ENCODE results near the gene KRIT1.

DNA sequence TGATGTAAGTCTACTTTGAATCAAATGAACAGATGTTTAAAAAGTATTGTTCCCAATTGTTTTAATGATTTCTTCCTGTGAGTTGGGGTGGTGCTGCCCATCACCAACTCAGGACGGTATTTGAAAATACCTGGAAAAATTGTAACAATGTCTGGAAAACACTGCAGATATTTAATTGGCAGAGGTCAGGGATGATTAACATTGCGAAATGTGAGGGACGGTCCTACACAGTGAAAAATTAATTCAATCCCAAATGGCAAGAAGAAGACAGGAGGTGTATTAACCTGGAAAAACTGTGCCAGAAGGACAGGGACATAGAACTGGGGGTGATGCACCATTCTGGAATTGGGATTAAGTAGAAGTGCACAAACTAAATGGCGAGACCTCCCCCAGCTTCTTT, 29.6 kb upstream of the KRIT1 start:
- TF ChIP-seq FIP1L1 (IDR thresholded peaks at IDR 0.05; ENCODE audit: borderline replicate concordance, insufficient read depth, low read depth, low read length) (no peak), ARNTL (CRISPR knock-in tag; IDR thresholded peaks at IDR 0.05) (no peak), E2F5 (CRISPR knock-in tag; conservative IDR thresholded peaks at IDR 0.05) (no peak), TCF7L2 (IDR thresholded peaks at IDR 0.05; ENCODE audit: low read depth, low read length) (no peak), POLR2AphosphoS5 (IDR thresholded peaks at IDR 0.05; ENCODE audit: low read depth, low read length) (no peak), CTCF (CRISPR knock-in tag; IDR thresholded peaks at IDR 0.05) (no peak)
- TF ChIP-seq, protein P1, sequence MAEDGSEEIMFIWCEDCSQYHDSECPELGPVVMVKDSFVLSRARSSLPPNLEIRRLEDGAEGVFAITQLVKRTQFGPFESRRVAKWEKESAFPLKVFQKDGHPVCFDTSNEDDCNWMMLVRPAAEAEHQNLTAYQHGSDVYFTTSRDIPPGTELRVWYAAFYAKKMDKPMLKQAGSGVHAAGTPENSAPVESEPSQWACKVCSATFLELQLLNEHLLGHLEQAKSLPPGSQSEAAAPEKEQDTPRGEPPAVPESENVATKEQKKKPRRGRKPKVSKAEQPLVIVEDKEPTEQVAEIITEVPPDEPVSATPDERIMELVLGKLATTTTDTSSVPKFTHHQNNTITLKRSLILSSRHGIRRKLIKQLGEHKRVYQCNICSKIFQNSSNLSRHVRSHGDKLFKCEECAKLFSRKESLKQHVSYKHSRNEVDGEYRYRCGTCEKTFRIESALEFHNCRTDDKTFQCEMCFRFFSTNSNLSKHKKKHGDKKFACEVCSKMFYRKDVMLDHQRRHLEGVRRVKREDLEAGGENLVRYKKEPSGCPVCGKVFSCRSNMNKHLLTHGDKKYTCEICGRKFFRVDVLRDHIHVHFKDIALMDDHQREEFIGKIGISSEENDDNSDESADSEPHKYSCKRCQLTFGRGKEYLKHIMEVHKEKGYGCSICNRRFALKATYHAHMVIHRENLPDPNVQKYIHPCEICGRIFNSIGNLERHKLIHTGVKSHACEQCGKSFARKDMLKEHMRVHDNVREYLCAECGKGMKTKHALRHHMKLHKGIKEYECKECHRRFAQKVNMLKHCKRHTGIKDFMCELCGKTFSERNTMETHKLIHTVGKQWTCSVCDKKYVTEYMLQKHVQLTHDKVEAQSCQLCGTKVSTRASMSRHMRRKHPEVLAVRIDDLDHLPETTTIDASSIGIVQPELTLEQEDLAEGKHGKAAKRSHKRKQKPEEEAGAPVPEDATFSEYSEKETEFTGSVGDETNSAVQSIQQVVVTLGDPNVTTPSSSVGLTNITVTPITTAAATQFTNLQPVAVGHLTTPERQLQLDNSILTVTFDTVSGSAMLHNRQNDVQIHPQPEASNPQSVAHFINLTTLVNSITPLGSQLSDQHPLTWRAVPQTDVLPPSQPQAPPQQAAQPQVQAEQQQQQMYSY (CRISPR knock-in tag; IDR thresholded peaks at IDR 0.05) = no peak
